Immature natural killer cell (primary cell): ENCODE measurements around the gene ZNF10. TPM values are rescaled to one million over a fixed set of nuclear protein-coding genes. Genes with fewer than 3 reads are reported as not detected.

Experiments
- DNase-seq, 3 donors: peaks; one replicate each; pipeline ENCODE4 v3.0.0; 2022; ENCODE audit warnings: mixed read lengths in 1 of 3
- H3K27ac Mint-ChIP-seq, 6 donors: one replicate each; pipeline ENCODE4 v1.8.0; 2020; ENCODE audit warnings: mixed read lengths in 6 of 6, mild to moderate bottlenecking in 5 of 6, inconsistent platforms in 4 of 6, moderate library complexity in 3 of 6
- H3K27me3 Mint-ChIP-seq, 3 donors: one replicate each; pipeline ENCODE4 v1.8.0; 2020 to 2021; ENCODE audit warnings: low read depth in 3 of 3, mild to moderate bottlenecking in 3 of 3, mixed read lengths in 3 of 3, moderate library complexity in 3 of 3, inconsistent platforms in 1 of 3
- H3K36me3 Mint-ChIP-seq, 3 donors: one replicate each; pipeline ENCODE4 v1.8.0; 2020; ENCODE audit warnings: mixed read lengths in 3 of 3, inconsistent platforms in 2 of 3, mild to moderate bottlenecking in 2 of 3
- H3K4me1 Mint-ChIP-seq, 2 donors: one replicate each; pipeline ENCODE4 v1.8.0; 2020; ENCODE audit warnings: inconsistent platforms in 2 of 2, mild to moderate bottlenecking in 2 of 2, mixed read lengths in 2 of 2, moderate library complexity in 1 of 2
- H3K4me3 Mint-ChIP-seq, 5 donors: one replicate each; pipeline ENCODE4 v1.8.0; 2020; ENCODE audit warnings: mild to moderate bottlenecking in 5 of 5, mixed read lengths in 5 of 5, inconsistent platforms in 3 of 5, moderate library complexity in 3 of 5
- H3K9me3 Mint-ChIP-seq, 6 donors: one replicate each; pipeline ENCODE4 v1.8.0; 2020; ENCODE audit warnings: mild to moderate bottlenecking in 6 of 6, mixed read lengths in 6 of 6, inconsistent platforms in 4 of 6, moderate library complexity in 3 of 6
- polyA plus RNA-seq, 3 donors: library from polyadenylated mRNA; unstranded; fragments of 300-500 nt; fragmentation: Illumina TruSeq; gene quantifications; one replicate each; pipeline ENCODE4 v1.2.3, GENCODE V29; 2021

Gene ZNF10
- polyA plus RNA-seq, 3 donors from 2014 or later: 5.0 to 10.4 (median 5.1) TPM

GRCh38 chr12:133145981-133146380 is 15.6 kb downstream of the ZNF10 start:
- Mint-ChIP-seq H3K36me3 (peaks cover 66 to 80% (median 79%) of the 10 kb centered on the region in 3 donors), H3K4me1 (no peaks in the 10 kb centered on the region), H3K27ac (no peak overlapping the region), H3K9me3 (peaks cover 54 to 86% (median 78%) of the 10 kb centered on the region in 6 donors), H3K4me3 (no peak overlapping the region), H3K27me3 (peaks cover 0 to 1% (median 0%) of the 10 kb centered on the region in 3 donors)
- no peak for DNase-seq

- H3K27ac Mint-ChIP-seq: no peak overlapping the region
- H3K4me1 Mint-ChIP-seq: no peaks in the 10 kb centered on the region
- peaks cover 0 to 4% (median 2%) of the 10 kb centered on the region in 3 donors for H3K27me3 Mint-ChIP-seq
- peaks cover 70 to 80% (median 77%) of the 10 kb centered on the region in 3 donors for H3K36me3 Mint-ChIP-seq
- no peak for DNase-seq
- peaks cover 78 to 96% (median 93%) of the 10 kb centered on the region in 6 donors for H3K9me3 Mint-ChIP-seq
- H3K4me3 Mint-ChIP-seq: no peak overlapping the region
Observed at GRCh38 chr12:133156125-133156690, 25.8 kb downstream of the ZNF10 start.

GRCh38 chr12:133165776-133166175 is 35.3 kb downstream of the ZNF10 start:
- peaks cover 0 to 11% (median 11%) of the 10 kb centered on the region in 3 donors for H3K36me3 Mint-ChIP-seq
- no peaks in the 10 kb centered on the region for H3K4me1 Mint-ChIP-seq
- H3K4me3 Mint-ChIP-seq: no peak overlapping the region

GRCh38 chr12:133172491-133172890 is 42.1 kb downstream of the ZNF10 start:
- peaks cover 0 to 7% (median 6%) of the 10 kb centered on the region in 3 donors for H3K36me3 Mint-ChIP-seq
- H3K27me3 Mint-ChIP-seq: peaks cover 0 to 7% (median 2%) of the 10 kb centered on the region in 3 donors
- DNase-seq: no peak
- H3K27ac Mint-ChIP-seq: no peak overlapping the region
- peaks cover 31 to 75% (median 48%) of the 10 kb centered on the region in 6 donors for H3K9me3 Mint-ChIP-seq
- H3K4me3 Mint-ChIP-seq: no peak overlapping the region
- H3K4me1 Mint-ChIP-seq: no peaks in the 10 kb centered on the region

More at GRCh38 chr12:133165776-133166175, 35.3 kb downstream of the ZNF10 start:
- no peak overlapping the region for H3K27ac Mint-ChIP-seq
- no peak for DNase-seq
- peaks cover 29 to 82% (median 55%) of the 10 kb centered on the region in 6 donors for H3K9me3 Mint-ChIP-seq
- no peaks in the 10 kb centered on the region for H3K27me3 Mint-ChIP-seq

- Mint-ChIP-seq H3K36me3 (peaks cover 7 to 14% (median 12%) of the 10 kb centered on the region in 3 donors), H3K4me1 (no peaks in the 10 kb centered on the region), H3K27me3 (peaks cover 0 to 7% (median 2%) of the 10 kb centered on the region in 3 donors), H3K27ac (no peak overlapping the region), H3K9me3 (peaks cover 31 to 67% (median 48%) of the 10 kb centered on the region in 6 donors), H3K4me3 (no peak overlapping the region)
- no peak for DNase-seq
Observed at GRCh38 chr12:133174901-133175300, 44.5 kb downstream of the ZNF10 start.

- Mint-ChIP-seq H3K9me3 (peaks cover 29 to 64% (median 47%) of the 10 kb centered on the region in 6 donors), H3K36me3 (peaks cover 37 to 49% (median 48%) of the 10 kb centered on the region in 3 donors), H3K4me1 (peaks cover 22 to 40% of the 10 kb centered on the region in 2 donors), H3K27me3 (peaks cover 7 to 9% (median 8%) of the 10 kb centered on the region in 3 donors), H3K4me3 (peak overlapping the region; percentile 44 to 72 (median 47)), H3K27ac (peak overlapping the region in 3 of 6 donors; percentile 48 to 84 (median 77))
- DNase-seq: no peak
Observed at GRCh38 chr12:133180669-133181068, 50.2 kb downstream of the ZNF10 start.

GRCh38 chr12:133181238-133181959 is 51.0 kb downstream of the ZNF10 start, which contains the start of gene ZNF268:
Gene ZNF268 (plus strand): TSS chr12:133181495. CDS start chr12:133181998, 503 bp downstream.
- peaks cover 7 to 9% (median 8%) of the 10 kb centered on the region in 3 donors for H3K27me3 Mint-ChIP-seq
- peaks cover 31 to 61% (median 43%) of the 10 kb centered on the region in 6 donors for H3K9me3 Mint-ChIP-seq
- peak within 1 kb of the TSS; percentile 84 to 95 (median 94) for H3K27ac Mint-ChIP-seq
- H3K36me3 Mint-ChIP-seq: peaks cover 45 to 55% (median 55%) of the 10 kb centered on the region in 3 donors
- H3K4me1 Mint-ChIP-seq: peaks cover 22 to 44% of the 10 kb centered on the region in 2 donors
- DNase-seq: peak; percentile 88 to 90 (median 90)
- H3K4me3 Mint-ChIP-seq: peak within 1 kb of the TSS; percentile 90 to 98 (median 95)

GRCh38 chr12:133190176-133190575 is 59.7 kb downstream of the ZNF10 start:
- Mint-ChIP-seq H3K4me1 (peaks cover 2 to 15% of the 10 kb centered on the region in 2 donors), H3K9me3 (peaks cover 46 to 93% (median 83%) of the 10 kb centered on the region in 6 donors), H3K4me3 (no peak overlapping the region), H3K27ac (no peak overlapping the region), H3K36me3 (peaks cover 94 to 100% (median 100%) of the 10 kb centered on the region in 3 donors), H3K27me3 (peaks cover 0 to 6% (median 0%) of the 10 kb centered on the region in 3 donors)
- DNase-seq: no peak

GRCh38 chr12:133192847-133193246 is 62.4 kb downstream of the ZNF10 start:
- H3K4me1 Mint-ChIP-seq: peaks cover 2 to 6% of the 10 kb centered on the region in 2 donors
- H3K27ac Mint-ChIP-seq: no peak overlapping the region
- H3K36me3 Mint-ChIP-seq: peaks cover 79 to 86% (median 85%) of the 10 kb centered on the region in 3 donors
- no peak for DNase-seq
- H3K9me3 Mint-ChIP-seq: peaks cover 37 to 85% (median 81%) of the 10 kb centered on the region in 6 donors
- no peak overlapping the region for H3K4me3 Mint-ChIP-seq
- peaks cover 0 to 4% (median 0%) of the 10 kb centered on the region in 3 donors for H3K27me3 Mint-ChIP-seq

- DNase-seq: no peak
- H3K4me3 Mint-ChIP-seq: no peak overlapping the region
- no peak overlapping the region for H3K27ac Mint-ChIP-seq
- H3K36me3 Mint-ChIP-seq: peaks cover 52 to 62% (median 55%) of the 10 kb centered on the region in 3 donors
- H3K4me1 Mint-ChIP-seq: peaks cover 0 to 6% of the 10 kb centered on the region in 2 donors
- H3K9me3 Mint-ChIP-seq: peaks cover 50 to 79% (median 73%) of the 10 kb centered on the region in 6 donors
- peaks cover 10 to 20% (median 16%) of the 10 kb centered on the region in 3 donors for H3K27me3 Mint-ChIP-seq
Observed at GRCh38 chr12:133201888-133202287, 71.5 kb downstream of the ZNF10 start.

GRCh38 chr12:133202493-133203343 is 72.3 kb downstream of the ZNF10 start:
- peaks cover 0 to 6% of the 10 kb centered on the region in 2 donors for H3K4me1 Mint-ChIP-seq

GRCh38 chr12:133203344-133204263 is 73.2 kb downstream of the ZNF10 start:
- H3K36me3 Mint-ChIP-seq: peaks cover 52 to 62% (median 57%) of the 10 kb centered on the region in 3 donors
- peaks cover 0 to 6% of the 10 kb centered on the region in 2 donors for H3K4me1 Mint-ChIP-seq
- no peak for DNase-seq
- H3K27me3 Mint-ChIP-seq: peaks cover 10 to 20% (median 16%) of the 10 kb centered on the region in 3 donors
- H3K4me3 Mint-ChIP-seq: no peak overlapping the region
- peaks cover 56 to 91% (median 87%) of the 10 kb centered on the region in 6 donors for H3K9me3 Mint-ChIP-seq
- peak overlapping the region in 1 of 6 donors; percentile 79 for H3K27ac Mint-ChIP-seq

More at GRCh38 chr12:133202493-133203343, 72.3 kb downstream of the ZNF10 start:
- DNase-seq: no peak
- Mint-ChIP-seq H3K27ac (no peak overlapping the region), H3K4me3 (no peak overlapping the region), H3K9me3 (peaks cover 53 to 85% (median 80%) of the 10 kb centered on the region in 6 donors), H3K36me3 (peaks cover 52 to 62% (median 55%) of the 10 kb centered on the region in 3 donors), H3K27me3 (peaks cover 10 to 20% (median 16%) of the 10 kb centered on the region in 3 donors)
